ENCODE measurements around the gene ADGRD1.

ADGRD1 gene

DNA sequence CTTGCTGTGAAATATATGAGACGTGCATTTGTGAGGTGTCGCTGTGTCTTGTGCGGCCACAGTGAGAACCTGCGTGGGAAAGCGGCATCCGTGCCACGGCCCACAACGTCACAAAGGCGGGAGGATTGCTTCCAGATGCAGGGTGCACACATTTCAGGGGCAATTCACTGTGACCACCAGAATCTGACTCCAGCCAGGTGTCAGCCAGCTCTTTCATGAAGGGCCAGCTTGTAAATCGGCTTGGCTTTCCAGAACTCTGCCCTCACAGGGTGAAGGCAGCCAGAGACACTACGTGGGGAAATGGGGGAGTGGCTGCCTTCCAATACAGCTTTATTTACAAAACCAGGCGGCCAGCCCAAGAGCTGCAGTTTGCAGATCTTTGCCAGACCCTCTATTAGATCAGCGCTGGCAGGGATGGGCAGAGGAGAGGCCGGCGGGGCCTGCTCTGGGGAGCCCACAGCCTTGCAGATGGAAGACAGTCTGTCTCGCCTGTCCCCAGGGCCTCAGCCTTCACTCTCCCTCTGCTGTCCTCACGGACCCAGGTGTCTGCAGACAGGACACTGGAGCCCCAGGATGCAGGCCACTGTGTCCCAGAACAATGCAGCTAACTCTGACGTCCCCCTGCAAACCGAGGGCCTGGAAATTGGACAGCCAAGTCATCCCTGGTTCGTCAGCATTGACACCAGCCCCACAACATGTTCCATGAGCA, 53.5 kb downstream of the ADGRD1 start:
- no peak for DNase-seq (ENCODE audit: low spot score)

DNA sequence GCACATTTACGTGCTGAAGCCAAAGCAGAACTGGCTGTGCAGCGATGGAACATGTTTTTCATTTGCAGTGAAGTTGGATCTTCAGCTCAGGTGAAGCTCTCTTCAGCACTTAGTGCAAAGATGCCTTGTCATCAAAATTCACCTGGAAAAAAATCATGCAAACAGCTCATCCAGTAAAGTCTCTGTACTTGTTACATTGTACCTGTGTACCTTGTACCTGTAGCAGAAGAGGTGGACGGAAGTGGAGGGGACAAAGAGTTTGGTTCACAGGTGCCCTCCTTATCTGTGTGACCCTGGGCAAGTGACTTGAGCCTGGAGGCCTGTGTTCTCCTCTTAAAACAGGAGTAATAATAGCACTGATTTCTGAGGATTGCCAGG, 54.0 kb downstream of the ADGRD1 start:
- no peak for DNase-seq (ENCODE audit: low spot score)

DNA sequence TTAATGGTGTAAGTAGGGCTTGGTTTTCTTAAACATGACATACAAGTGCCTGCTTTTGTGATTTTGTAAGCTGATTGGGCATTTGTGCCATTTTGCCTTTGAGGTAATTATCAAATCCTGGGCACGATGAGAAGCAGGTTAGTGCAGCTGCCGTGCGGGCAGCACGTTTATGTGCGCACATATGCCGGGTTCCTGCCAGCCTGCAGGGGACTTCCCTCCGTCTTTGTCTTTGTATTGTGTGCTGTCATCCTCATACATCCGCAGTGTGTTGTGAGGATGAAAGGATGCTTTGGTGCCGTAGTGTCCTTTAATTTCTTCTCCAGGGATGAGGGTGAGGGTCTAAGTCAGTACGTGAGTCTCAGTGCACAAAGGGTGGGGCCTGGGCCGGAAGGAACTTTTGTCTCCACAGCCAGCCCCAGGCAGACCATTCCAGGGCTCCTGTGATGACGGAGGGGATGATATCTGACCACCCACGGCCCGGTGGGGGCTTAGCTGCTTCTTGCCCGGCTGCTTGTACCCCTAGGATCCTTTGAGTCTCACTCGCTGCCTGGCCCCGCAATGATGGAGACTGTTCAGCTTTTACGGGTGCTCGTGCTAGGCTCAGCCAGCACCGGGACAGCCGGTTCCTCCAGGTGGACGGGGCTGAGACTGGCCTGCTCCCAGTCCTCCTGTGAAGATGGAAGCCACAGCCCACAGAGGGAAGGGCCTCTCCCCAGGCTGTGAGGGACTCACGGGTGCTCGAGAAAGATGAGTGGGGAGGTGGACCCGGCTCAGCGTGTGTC, 54.6 kb downstream of the ADGRD1 start:
- no peak for DNase-seq (ENCODE audit: low spot score)

DNA sequence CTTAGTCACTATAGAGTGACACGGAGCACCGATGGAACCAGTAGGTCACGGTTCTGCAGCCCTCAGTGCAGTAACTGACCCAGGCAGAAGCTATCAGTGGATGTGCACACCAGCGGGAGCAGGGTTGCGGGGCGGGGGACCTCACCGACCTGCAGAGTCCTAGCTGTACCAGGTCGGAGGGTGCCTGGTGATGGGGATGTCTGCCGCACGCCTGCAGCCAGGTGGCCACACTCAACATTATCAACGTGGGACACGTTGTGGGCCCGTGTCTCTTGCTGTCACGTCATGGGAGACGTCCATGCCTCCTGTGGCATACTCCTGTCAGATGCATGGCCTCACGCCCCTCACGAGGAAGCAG, 55.2 kb downstream of the ADGRD1 start:
- no peak for DNase-seq (ENCODE audit: low spot score)

DNA sequence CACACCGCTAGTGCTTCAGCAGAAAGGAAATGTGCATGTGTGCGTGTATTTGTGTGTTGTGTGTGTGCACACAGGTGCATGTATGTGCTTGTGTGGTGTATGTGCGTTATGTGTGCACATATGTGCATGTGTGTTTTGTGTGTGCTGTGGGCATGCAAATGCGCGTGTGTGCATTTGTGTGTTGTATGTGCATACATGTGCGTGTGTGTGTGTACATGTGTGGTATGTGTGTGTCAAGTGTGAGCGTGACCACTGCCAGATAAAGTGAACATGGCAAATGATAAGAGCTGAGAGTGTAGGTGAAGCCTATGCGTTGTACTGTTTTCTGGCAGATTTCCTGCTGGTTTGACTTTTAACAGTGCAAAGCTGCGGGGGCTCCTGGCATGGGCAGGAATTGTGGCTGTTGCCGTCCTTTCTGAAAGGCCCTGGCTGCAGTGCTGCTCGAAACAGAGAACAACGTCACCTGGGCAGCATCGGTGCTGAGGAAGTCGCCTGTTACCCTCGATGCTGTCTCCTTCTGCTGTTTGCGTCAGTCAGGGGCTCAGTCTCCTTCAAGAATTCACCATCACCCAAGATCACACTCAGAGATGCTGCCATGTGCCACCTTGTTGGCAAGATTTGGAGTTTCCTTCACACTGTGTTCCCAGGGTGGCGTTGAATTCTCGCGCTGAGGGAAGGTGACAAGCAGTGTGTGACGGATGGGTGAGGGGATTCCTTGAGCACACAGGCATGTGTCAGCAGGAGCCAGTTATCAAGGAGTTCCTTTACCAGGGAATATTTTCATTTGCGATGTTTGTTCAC, 56.1 kb downstream of the ADGRD1 start:
- no peak for DNase-seq (ENCODE audit: low spot score)

DNA sequence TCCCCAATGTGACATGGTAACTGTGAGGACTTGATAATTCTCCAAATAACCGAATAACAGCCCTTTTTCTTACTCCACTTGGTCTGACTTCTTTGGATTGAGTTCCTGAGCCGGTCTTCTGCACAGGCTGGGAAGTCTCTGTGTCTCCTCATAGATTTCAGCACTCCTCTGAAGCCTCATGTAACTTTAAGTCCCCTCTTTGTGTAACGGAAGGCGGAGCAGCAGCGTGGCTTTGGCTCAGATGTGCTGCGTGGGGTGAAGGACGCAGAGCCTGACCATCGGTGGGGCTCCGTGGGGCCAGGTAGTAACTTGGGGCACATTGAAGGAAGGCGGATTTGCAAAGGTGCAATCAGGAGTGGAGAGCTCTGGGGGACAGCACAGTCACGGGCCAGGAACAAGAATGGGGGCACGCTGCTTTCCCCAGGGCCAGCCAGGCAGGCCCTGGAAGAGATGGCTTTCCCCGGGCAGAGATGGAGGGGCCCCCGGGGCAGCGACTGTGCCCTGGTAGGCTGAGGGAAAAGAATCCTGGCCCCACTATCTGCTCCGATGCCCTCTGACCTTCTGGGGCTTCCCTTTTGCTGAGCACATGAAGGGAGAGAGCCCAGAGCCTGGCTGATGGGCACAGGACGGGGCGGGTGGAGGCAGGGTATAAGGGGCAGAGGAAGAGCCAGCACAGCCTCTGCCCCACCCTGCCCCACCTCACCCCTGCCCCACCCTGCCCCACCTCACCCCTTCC, 56.9 kb downstream of the ADGRD1 start:
- no peak for DNase-seq (ENCODE audit: low spot score)

DNA sequence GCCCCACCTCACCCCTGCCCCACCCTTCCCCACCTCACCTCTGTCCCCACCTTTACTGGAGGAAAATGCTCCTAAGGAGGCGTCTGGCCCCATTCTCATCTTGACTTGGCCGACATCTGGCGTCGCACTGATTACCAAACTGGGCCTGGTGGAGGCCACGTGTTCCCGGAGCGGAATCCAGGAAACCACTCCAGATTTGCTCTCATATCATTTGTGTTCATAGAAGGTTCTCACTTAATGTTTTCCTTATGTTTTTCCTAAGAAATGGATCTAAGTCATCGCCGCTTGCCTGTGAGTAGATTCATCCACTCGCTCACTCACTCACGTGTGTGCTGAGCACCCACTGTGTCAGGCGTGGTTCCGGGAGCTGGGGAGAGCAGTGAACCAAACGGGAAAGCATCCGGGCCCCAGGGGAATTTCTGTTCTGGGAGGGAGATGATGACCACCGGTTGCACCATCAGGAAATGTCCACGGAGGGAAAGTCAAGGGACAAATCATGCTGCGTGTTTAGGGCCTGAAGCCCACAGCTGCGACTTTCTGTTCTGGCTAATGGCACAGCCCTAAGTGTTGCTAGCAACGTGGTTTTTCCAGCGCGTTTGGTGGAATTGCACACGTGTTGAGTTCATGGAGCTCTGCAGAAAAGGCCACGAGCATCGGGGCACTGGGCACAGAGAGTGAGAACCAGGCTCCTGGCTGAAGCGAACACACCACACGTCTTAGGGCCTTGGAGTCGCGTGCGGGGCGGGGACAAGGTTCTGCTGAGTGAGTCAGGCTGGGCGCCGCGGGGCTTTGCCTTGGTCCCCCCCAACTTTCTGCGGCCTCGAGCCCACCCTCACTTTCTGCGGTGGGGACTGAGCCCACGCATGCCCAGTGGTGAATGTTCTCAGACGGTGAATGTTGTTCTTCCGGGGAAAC, 57.7 kb downstream of the ADGRD1 start:
- DNase-seq (ENCODE audit: low spot score): no peak

DNA sequence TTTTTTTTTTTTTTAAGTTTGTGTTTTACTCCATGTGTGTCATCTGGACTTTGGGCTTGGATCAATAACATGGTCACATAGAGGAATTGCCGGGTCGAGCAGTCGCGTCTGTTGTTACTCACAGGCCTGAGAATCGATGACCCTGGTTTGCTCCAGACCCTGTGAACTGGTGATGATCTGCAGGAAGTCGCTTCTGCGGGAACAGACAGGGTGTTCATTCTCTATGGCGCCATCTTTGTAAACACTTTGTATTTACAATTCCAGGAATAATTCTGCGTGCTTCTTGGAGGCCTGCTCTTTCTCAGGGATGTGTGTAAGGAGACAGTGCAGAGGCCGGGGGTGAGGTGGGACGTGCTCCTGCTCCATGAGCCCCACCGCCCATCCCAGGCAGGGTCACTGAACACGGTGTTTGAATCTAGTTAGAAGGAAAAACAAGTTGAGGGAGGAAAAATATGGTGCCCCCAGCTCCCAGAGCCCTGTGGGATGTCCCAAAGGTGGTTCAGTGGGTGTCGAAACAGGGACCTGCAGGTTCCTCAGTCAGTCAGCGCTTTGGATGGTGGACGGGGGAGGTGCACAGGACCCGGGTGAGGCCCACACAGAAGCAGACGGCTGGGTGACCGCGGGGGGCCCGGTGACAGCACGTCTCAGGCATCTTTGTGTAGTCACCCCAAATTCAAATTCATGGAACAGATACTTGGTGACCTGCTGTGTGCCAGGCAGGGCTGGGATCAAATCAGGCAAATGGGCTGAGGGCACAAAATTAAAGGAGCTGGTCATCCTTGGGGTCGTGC, 58.8 kb downstream of the ADGRD1 start:
- no peak for DNase-seq (ENCODE audit: low spot score)

DNA sequence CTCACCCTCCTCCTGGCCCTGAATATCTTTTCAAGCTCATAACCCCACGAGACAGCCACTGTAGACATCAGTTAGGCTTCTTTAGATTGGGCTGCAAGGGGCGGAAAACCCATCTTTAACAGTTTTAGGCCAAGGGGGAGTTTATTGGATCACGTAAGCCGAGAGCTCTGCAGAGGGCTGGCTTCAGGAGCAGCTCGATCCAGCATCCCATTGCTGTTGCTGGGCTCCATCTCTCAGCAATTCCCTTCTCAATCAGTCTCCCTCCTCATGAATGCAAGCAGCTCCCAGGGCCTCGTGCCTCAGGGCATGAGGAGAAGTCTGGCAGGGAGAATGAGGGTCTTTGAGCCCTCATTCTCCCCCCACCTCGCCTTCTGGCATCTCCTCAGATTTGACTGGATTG, 59.4 kb downstream of the ADGRD1 start:
- no peak for DNase-seq (ENCODE audit: low spot score)

DNA sequence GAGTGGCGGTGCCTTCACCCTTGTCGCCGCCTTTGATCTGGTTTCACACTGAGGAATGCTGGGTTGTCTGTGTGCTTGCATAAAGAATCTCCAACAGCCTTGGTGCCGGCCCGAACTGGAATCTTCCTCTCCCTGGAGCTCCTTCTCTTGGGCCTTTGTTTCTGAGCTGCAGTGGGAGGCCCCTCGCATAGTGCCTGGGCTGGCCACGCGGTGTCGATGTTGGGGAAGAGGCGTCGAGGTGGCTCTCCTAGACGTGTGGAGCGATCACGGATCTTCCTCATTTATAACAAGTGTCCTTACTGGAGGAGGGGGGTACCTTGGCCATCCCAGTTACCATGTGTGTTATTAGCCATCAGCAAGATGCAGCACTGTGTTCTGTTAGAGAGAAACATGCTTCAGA, 60.6 kb downstream of the ADGRD1 start:
- no peak for DNase-seq (ENCODE audit: low spot score)

DNA sequence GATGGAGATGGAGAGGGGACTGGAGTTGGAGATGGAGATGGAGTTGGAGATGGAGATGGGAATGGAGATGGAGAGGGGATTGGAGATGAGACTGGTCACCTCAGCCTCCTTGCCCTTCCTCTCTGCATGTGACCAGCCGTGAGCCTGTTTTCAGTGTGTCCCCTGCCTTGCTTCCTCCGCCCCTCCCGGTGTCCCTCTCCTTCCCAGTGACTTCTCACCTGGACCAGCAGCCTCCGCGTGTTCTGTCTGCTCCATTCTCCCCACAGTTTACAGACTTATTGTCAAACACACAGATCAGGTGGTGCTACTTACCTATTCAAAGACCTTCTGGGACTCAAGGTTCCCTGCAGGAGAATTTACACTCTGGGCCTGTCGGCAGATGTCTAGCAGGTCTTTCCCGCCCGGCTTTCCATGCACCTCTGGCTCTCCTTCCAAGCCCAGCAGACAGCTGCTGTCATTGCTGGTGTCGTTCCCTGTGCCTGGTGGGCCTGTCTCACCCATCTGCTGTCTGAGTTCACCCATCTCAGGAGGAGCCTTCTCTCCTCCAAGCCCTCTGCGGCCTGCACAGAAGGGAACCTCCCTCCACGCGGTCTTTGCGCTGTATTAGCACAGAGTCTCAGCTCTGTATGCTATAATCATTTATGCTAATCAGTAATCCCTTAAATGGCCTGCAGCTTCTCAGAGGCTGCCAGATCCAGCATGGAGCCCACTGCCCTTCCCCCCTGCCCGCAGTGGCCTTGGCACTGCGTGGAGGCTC, 62.1 kb downstream of the ADGRD1 start:
- DNase-seq (ENCODE audit: low spot score): no peak

DNA sequence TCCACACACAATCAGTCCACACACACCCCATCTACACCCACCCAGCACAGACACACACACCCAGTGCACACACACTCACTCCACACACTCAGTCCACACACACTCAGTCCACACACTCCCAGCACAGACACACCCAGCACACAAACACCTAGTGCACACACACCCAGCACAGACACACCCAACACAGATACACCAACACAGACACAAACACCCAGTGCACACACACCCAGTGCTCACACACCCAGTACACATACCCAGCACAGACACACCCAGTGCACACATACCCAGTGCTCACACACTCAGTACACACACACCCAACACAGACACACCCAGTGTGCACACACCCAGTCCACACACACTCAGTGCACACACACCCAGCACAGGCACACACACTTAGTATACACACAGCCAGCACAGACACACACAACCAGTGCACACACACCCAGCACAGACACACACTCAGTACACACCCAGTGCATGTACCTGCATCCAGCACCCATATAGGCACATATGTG, 63.8 kb downstream of the ADGRD1 start:
- DNase-seq (ENCODE audit: low spot score): no peak

DNA sequence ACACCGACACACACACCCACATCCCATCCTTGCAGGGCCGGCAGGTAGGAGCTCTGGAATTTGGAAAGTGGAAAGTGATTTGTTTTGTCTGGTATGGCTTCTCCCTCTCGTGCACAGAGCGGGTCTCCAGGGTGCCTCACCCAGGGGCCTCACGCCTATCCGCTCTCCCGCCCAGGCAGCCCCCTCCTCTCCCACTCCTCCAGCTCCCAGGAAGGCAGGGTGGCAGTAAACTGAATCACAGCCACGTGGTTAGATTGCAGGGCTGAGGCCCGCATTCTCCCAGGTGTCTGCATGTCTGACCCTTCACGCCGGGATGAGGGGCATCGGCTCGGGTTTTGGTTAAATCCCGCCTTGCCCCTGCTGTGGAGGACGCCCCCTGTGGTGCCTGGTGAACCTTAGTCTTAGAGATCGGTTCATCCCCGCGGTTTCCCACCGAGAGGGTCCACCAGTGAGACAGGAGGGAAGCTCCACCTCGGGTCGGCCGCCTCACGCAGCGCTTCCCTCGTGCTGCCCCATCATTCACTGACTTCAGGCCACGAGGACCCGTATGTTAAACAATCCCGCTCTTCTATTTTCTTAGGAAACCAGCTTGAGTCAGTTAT, 64.4 kb downstream of the ADGRD1 start:
- no peak for DNase-seq (ENCODE audit: low spot score)

DNA sequence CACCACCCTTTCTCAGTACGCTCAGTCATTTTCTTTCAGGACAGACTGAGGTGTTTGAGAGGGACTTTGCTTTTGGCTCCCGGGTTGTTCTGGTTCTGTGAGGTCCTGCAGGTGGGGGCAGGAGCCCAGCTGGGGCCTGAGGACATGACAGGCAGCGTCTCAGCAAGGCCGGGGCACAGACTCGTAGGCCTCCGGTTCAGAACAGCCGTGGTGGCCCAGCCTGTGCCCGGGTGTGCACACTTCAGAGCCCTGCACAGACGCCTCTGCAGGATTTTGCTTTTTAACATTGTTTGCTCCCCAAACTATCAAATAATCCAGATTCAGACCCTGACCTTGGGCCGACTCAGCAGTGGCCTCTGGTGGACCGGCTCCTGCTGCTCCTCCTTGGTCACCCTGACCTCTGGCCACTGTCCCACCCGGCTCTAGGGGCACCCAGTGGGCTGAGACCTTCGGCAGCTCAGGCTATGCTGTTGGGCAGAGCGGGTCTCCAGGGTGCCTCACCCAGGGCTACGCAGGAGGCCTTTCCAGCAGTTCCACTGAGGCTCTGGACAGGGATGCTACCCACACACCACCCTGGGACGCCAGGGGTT, 65.2 kb downstream of the ADGRD1 start:
- DNase-seq (ENCODE audit: low spot score): no peak

DNA sequence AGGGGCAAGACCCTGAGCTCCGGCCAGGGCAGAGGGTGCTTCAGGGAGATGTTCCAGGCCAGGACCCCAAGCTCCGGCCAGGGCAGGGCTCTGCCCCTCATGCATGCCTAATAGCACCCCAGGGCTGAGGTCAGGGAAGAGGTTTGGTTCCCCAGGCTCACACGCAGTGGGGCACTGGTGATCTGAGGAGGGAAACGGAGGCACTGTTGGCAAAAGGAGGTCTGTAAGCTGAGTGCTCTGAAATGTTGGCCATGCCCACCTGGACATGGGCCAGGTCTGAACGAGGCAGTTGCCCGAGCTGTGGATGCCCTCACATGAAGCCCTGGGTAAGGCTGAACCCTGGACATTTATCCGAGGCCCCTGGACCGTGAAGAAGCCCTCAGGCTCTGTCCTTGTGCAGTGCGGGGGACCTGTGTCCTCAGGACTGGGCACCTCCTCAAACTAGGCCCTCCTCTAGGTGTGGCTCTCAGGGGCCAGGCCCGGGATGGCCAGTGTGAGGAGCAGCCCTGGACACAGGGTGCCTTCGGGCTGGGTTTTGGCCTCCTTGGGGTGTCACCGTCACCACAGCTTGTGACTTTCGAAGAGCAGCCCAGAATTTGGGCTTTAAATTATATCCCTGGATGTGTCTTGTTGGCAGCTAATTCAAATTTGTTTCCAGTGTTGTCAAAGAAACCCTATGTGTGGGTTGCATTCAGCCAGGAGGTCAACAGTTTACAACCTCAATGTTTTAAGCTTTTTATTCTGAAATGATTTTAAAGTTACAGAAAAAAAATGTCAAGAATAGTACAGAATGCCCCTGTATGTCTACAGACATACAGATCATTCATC, 66.8 kb downstream of the ADGRD1 start:
- no peak for DNase-seq (ENCODE audit: low spot score)

DNA sequence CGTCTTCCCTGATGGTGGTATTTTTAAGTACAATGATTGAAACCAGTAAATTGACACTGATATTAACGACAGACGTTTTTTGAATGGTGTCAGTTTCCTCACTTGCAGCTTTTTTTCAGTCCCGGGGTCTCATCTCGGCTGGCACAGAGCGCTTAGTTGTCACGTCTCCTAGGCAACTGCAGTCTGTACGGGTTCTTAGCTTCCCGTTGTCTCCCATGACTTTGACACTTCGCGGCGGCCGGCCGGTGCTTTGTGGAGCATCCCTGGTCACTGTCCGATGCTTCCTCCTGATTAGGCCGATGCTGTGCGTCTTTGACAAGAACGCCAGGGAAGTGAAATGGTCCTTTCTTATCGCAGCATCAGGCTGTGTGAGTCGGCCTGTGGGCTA, 67.4 kb downstream of the ADGRD1 start:
- no peak for DNase-seq (ENCODE audit: low spot score)

DNA sequence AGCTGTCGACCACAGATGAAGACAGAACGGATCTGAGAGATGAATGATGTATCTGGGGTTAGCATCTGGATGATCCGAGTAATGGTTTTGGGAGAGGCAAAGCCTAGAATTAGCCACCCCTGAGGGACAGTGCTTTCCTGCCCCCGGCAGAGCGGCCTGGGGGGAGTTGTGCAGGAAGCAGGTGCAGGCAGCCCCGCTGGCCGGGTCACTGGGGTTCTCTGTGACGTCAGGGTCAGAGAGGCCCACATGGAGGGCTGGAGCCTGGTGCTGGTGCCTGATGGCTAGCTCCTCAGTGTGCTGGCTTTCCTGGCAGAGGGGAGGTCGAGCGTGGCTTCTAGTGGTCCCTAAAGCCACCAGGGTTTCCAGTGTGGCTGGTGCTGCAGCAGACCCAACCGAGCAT, 70.3 kb downstream of the ADGRD1 start:
- no peak for DNase-seq (ENCODE audit: low spot score)

DNA sequence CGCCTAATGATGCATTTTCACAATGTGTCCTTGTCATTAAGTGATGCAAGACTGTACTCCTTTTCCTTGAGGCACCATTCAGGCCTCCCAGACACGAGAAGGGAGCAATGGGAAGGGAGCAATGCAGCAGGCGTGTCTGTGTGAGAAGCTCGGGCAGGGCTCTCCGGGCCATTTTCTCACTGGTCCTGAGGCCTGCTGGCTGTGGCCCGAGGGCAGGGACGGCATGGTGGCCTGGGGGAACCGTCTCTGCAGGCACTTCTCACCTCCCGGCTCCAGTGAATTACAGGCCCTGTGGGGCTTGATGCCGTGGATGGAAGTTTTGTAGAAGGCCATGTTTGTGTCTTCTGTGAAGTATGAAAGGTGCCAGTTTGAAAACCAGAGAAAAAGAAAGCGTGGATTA, 71.0 kb downstream of the ADGRD1 start:
- no peak for DNase-seq (ENCODE audit: low spot score)

All from CD4-positive, alpha-beta T cell treated with Interleukin-15 for 4 hours (primary cell).